DMS153 (cell line): ENCODE results near the gene ERO1B.
"Not testable (repeated sequence)": the region's sequence is repeated elsewhere in the genome, so short reads cannot be mapped to it uniquely, and the experiment has no call there.

ENCODE experiments used
- DNase-seq: peaks from one replicate; lab custom pipeline; 2025; lab: John Stamatoyannopoulos, UW

ERO1B gene

DNA sequence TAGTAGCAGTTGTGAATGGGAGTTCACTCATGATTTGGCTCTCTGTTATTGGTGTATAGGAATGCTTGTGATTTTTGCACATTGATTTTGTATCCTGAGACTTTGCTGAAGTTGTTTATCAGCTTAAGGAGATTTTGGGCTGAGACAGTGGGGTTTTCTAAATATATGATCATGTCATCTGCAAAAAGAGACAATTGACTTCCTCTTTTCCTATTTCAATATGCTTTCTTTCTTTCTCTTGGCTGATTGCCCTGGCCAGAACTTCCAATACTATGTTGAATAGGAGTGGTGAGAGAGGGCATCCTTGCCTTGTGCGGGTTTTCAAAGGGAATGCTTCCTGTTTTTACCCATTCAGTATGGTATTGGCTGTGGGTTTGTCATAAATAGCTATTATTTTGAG, 93.7 kb downstream of the ERO1B start:
- not testable (repeated sequence) for DNase-seq

GRCh38 chr1:236186471-236186870, 95.3 kb downstream of the ERO1B start:
- DNase-seq, result not testable (repeated sequence)

DNA sequence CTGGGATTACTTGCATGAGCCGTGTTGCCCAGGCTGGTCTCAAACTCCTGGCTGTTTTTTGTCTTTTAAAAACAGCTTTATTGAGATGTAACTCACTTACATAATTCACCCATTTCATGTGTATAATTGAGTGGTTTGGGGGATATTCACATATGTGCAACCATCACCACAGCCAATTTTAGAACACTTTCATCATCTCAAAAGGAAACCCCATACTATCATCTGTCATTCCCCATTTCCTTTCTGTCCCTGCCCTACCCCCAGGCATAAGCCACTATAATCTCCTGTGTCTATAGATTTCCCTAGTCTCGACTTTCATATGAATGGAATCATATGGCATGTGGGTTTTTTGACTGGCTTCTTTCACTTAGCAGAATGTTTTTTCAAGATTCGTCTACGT, 96.1 kb downstream of the ERO1B start:
- DNase-seq, result no peak

DNA sequence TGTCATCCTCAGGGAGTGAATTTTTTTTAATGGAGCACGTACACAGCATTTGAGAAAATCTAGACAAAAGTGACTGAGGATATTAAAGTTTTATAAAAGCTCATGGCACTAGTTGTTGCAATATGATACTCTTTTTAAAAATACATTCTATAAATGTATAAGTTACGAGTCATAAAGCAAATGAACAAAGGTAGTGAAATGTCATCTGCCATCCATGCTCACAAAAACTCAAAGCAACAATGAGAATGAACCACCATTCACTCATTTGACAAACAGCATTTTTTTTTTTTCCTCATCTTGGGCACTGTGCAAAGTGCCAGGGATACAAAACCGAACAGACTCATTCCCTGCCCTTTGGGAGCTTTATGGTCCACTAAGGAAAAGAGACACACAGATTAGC, 100.7 kb downstream of the ERO1B start:
- DNase-seq, result no peak

- no peak for DNase-seq
These were observed 102.1 kb downstream of the ERO1B start for GRCh38 chr1:236179634-236180033.

GRCh38 chr1:236176337-236177336, 105.1 kb downstream of the ERO1B start:
- DNase-seq, result no peak

DNA sequence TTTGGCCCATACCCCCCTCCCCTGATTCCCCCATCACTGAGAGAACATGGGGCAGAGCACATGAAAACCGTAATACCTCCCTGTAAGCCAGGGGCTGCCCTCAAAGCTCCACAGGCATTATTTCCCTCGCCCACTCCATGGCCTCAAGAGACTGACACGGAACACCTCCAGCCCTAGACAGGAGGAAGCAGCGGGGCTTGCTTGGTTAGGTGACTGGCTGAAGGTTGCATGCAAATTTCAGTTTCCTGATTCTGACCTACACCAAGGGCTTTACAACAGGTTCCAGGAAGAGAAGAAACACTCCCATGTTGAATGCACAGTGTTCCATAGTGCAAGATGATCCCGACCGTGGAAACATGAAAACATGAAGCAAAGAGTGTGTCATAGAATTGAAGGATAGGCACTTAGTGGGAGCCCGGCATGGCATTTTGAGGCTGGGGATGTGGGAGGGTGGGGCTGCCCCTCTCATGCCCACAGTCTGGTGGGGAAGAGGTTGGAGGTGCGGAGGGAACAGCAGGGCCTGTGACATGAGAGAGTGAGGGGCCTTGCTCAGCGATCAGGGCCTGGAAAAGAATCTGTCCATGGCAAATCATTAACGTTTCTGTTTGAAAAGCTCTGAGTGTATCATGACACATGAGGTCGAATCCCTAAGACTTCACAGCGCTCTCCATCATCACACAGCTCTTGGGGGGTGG, 106.0 kb downstream of the ERO1B start:
- DNase-seq, result no peak

DNA sequence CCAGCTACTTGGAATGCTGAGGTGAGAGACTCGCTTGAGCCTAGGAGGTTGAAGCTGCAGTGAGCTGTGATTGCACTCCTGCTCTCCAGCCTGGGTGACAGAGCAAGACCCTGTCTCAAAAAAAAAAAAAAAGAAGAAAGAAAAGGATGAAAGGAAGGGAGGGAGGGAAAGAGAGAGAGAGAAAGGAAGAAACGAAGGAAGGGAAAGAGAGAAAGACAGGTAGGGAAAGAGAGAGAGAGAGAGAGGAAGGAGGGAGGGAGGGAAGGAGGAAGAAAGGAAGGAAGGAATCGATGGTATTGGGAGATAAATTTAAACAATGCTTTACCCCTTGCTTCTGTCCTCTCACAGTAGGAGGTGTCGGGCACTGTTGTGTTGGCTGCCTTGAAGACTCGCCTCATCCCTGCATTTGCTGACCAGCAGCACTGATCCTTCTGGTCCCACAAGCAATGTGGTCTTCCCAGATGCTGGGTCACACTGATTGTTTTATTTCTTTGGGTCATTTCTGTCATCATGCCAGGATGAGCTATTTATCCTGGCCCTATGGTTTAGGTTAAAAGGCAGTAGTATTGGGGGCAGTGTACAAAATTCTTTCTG, 108.5 kb downstream of the ERO1B start:
- no peak for DNase-seq

- DNase-seq, result no peak
These were observed 109.6 kb downstream of the ERO1B start for GRCh38 chr1:236172041-236172579.

GRCh38 chr1:236168716-236169429, 112.9 kb downstream of the ERO1B start:
- no peak for DNase-seq

GRCh38 chr1:236167578-236167977, 114.2 kb downstream of the ERO1B start:
- no peak for DNase-seq

DNA sequence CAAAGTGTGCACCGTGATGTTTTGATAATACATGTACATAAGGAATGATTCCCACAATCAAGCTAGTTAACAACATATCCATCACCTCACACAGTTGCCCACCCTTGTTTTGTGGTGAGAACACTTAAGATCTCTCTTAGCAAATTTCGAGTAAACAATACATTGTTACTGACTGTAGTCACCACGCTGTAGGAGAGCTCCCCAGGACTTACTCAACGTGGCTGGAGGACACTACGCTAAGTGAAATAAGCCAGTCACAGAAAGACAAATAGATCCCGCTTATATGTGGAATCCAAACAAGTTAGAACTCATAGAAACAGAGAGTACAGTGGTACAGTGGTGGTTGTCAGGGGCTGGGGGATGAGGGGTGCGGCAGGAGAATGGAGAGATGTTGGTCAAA, 114.6 kb downstream of the ERO1B start:
- DNase-seq, result no peak

GRCh38 chr1:236166041-236166440, 115.7 kb downstream of the ERO1B start:
- no peak for DNase-seq
